GDM1 (cell line): ENCODE data around the gene GDPD2.
"Not testable (repeated sequence)": the region's sequence is repeated elsewhere in the genome, so short reads cannot be mapped to it uniquely, and the experiment has no call there.

Experiments used
- DNase-seq: peaks from one replicate; lab custom pipeline; 2025; lab: John Stamatoyannopoulos, UW

Gene GDPD2, protein sequence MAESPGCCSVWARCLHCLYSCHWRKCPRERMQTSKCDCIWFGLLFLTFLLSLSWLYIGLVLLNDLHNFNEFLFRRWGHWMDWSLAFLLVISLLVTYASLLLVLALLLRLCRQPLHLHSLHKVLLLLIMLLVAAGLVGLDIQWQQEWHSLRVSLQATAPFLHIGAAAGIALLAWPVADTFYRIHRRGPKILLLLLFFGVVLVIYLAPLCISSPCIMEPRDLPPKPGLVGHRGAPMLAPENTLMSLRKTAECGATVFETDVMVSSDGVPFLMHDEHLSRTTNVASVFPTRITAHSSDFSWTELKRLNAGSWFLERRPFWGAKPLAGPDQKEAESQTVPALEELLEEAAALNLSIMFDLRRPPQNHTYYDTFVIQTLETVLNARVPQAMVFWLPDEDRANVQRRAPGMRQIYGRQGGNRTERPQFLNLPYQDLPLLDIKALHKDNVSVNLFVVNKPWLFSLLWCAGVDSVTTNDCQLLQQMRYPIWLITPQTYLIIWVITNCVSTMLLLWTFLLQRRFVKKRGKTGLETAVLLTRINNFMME

GRCh38 chrX:70422851-70423341 is at the start of gene GDPD2:
Gene GDPD2, plus strand, starts transcription at chrX:70423314. Its CDS starts 1,671 bp downstream, at chrX:70424985.
- DNase-seq = no peak

DNA sequence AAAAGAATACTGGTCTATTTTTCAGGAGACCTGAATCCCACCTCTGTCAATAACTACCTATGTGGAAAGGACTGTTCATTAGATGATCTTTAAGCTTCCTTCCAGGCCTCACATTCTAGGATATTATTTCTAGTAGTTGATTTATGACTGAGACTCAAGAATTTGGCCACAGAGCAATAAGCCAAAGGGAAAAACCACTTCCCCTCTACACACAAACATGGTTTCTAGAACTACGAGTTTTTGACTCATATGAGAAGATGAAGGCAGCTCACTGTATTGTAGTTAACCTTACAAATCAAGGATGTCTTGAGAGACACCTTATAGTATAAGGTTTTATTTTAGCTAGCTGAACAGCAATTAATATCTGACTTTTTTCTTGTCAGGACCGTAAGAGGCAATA is 36.9 kb upstream of the GDPD2 start:
- DNase-seq = no peak

DNA sequence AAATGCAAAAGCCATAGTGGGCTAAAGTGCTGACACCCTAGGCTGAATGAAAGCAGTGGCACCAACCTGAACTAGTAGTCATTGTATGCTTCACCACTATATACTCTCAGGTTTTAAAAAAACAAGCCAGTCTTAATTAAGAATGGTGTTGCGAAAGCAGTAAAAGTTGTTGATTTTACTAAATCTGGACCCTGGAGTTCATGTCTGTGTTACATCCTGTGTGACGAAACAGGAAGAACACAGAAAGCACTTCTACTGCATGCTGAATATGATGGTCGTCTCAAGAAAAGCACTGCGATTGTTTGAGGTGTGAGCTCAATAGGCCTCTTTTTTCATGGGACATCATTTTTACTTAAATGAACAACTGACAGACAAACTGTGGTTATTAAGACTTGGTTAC is 24.2 kb upstream of the GDPD2 start:
- DNase-seq = no peak

- not testable (repeated sequence) for DNase-seq
These were observed 22.9 kb upstream of the GDPD2 start for GRCh38 chrX:70400181-70400580.

GRCh38 chrX:70402721-70403120 is 20.4 kb upstream of the GDPD2 start:
- DNase-seq = no peak

DNA sequence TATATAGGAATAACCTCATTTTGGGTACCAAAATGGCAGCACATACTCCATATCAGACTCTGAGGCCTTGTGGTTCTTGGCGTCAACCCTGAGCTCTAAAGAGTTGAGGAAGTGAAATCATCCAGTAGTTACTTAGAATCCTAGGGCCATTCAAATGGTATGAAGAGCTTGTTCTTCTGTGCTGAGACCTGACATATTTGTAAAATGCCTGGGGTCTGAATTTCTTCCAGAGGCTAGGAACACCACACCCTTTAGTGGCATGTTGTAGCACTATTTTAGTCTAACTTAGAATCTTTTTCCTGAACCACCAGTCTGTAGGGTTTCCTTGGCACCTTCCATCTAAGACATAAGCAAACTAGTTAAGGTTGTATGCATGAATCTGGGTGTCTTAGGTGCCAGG is 18.1 kb upstream of the GDPD2 start:
- no peak for DNase-seq

GRCh38 chrX:70410921-70411320 is 12.2 kb upstream of the GDPD2 start:
- DNase-seq = no peak

DNA sequence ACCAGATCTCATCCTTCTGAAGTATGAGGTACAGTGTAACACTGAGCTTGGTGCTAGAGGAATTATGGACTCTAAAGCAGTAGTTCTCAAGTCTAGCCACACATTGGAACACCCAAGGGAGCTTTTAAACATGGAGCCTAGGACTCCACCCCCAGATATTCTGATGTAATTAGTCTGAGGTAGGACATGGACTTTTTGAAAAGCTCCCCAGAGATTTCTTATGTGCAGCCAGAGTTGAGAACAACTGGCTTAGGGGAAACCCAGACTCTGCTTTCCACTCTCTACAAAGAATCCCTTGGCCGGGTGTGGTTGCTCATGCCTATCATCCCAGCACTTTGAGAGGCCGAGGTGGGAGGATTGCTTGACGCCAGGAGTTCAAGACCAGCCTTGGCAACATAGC is 11.6 kb upstream of the GDPD2 start:
- no peak for DNase-seq

DNA sequence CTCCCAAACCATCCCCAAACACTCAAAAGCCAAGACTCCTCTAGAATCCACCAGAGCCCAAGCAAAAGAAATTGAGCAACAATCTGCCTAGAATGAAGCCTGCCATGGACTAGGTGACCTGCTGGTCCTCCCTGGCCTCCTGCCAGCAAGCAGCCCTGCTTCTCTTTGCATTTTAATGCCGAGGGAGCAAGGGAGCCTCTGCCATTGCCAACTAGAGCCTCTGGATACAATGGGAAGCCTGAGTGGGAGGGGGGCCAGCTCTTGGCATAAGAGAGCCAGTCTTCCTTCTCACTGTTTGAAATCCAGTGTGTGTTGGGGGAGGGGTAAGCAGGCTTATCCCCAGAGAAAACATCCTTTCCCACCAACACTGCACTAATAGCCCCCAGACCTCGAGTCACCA is 1.5 kb upstream of the GDPD2 start:
- no peak for DNase-seq

DNA sequence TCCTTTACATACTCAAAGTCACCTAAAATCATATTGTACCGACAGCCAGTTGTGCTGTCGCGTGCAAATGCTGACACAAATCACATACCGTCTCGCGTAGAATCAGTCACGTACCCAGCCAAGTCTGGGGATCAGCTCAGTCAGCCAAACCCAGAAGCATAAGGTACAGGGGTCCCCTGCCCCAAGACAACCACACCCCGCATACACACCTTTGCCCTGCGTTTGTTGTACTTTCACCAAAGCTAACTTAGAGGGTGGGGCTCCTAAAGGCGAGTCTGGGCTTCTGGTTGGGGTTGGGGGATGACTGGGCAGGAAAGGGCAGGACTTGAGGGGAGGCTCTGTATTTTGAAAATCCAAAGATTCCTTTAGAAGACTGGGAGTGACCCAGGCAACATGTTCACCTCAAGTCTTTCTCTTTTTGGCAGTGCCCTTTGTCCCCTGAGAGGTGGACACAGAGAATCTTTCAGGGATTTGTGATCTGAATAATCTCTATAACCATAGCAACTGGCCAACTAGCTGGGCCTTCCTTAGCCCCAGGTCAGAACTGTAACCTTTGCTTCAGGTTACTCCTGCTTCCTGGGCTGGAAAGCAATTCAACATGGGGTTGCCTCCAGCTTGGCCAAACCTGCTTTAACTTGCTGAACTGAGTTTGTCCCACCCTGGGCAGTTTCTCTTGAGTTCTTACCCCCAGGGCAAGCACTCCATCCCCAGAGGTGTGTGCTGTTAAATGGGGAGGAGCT is 992 bp downstream of the GDPD2 start:
- DNase-seq = no peak

GRCh38 chrX:70424801-70425200 is 1.7 kb downstream of the GDPD2 start:
- DNase-seq = no peak

- no peak for DNase-seq
These were observed 3.5 kb downstream of the GDPD2 start for GRCh38 chrX:70426286-70427278.

- DNase-seq = no peak
These were observed 4.3 kb downstream of the GDPD2 start for GRCh38 chrX:70427365-70427764.

- no peak for DNase-seq
These were observed 6.6 kb downstream of the GDPD2 start for GRCh38 chrX:70429759-70430158.

GRCh38 chrX:70432936-70433847 is 10.1 kb downstream of the GDPD2 start:
- no peak for DNase-seq

- peak; percentile 3 for DNase-seq
These were observed 10.8 kb downstream of the GDPD2 start for GRCh38 chrX:70433848-70434351.

- DNase-seq = no peak
These were observed 11.3 kb downstream of the GDPD2 start for GRCh38 chrX:70434352-70434866.

- no peak for DNase-seq
These were observed 11.9 kb downstream of the GDPD2 start for GRCh38 chrX:70434914-70435586.

DNA sequence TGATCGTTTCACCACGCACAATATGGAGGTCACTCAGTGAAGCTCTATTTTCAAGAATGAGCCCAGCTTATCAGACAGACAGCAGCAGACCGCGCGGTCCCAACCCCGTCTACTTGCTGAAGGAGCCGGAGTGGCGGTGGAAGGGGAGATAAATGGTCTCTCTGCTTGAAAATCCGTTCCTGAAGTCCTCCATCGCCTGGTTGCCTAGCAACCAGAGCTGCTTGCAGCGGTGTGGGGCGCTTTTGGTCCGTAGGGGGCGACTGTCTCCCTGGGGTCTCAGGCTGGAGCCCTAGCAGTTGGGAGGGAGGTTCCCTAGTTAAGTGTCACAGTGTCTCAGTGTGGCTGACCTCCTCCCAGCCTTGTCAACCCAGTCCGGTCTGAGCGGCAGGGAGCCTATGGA is 13.2 kb downstream of the GDPD2 start:
- DNase-seq = no peak

DNA sequence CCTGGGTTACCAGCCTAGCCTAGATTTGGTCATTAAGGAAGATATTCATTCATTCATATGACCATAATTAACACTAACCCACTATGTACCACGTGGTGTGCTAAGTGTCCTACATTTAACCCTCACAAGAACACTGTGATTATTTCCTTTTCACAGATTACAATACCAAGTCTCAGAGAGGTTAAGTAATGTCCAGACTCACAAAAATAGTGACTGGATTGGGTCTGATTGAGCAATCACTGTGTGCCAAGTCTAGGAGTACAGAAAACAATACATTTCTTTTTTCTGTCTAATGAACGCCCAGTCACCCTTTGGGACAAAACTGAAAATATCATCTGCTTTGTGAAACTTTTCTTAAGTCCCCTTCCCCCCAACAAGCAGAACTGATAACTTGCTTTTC is 13.9 kb downstream of the GDPD2 start:
- DNase-seq = no peak
